AG10803 (cell line): ENCODE results near the gene SLC28A3.

Experiments
- DNase-seq: peaks from one replicate; pipeline ENCODE4 v3.0.0; 2010; ENCODE audit warnings: low read depth
- H3K4me3 ChIP-seq: 2 replicates; pipeline ENCODE4 v1.5.1; 2011; ENCODE audit warnings: mild to moderate bottlenecking, low read length, control low read depth
- TF ChIP-seq, protein P1 (sequence below): conservative IDR thresholded peaks from 2 replicates; pipeline ENCODE4 v1.5.1; 2011; ENCODE audit warnings: mild to moderate bottlenecking, low read length, control low read depth, inconsistent platforms

The SLC28A3 gene

DNA sequence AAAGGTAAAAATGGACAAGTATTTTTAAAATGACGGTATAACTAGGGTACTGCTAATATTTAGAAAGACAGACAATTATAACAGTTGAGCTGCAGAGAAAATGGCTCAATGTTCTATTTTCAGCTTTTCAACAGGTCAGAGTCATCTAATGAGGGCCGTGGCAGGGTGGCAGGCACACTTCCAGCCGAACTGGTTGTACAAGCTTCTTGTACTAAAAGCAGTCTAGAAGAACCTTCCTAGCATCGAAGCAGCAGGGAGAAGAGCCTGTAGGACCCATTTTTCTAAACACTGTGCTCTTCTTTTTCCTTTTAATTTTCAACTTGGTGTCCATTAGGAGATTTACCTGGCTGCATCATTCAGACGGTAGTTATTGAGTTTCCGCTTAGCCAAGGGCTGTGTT lies 85.6 kb downstream of the SLC28A3 start:
- H3K4me3 ChIP-seq: no peak overlapping the region
- TF ChIP-seq, protein P1, sequence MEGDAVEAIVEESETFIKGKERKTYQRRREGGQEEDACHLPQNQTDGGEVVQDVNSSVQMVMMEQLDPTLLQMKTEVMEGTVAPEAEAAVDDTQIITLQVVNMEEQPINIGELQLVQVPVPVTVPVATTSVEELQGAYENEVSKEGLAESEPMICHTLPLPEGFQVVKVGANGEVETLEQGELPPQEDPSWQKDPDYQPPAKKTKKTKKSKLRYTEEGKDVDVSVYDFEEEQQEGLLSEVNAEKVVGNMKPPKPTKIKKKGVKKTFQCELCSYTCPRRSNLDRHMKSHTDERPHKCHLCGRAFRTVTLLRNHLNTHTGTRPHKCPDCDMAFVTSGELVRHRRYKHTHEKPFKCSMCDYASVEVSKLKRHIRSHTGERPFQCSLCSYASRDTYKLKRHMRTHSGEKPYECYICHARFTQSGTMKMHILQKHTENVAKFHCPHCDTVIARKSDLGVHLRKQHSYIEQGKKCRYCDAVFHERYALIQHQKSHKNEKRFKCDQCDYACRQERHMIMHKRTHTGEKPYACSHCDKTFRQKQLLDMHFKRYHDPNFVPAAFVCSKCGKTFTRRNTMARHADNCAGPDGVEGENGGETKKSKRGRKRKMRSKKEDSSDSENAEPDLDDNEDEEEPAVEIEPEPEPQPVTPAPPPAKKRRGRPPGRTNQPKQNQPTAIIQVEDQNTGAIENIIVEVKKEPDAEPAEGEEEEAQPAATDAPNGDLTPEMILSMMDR: no peak
- no peak for DNase-seq

DNA sequence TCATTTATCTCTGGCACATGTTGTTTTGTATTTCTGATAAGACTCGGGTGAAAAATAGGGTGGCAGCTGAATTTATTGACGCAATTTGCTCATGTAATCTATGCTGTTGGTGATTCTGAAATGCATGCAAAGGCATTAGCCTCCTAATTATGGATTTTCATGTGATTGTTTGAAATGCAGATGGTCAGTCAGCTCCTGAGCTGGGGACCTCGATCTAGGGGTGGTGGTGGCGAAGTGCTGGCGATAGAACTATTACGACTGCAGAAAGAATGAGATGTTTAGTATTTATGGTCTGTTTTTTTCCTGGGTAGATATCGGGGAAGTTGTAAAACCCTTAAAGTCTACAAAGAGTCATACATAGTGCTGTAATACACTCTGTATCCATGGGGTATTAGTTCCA lies 88.6 kb downstream of the SLC28A3 start:
- H3K4me3 ChIP-seq: no peak overlapping the region
- no peak for DNase-seq
- TF ChIP-seq, protein P1: no peak

DNA sequence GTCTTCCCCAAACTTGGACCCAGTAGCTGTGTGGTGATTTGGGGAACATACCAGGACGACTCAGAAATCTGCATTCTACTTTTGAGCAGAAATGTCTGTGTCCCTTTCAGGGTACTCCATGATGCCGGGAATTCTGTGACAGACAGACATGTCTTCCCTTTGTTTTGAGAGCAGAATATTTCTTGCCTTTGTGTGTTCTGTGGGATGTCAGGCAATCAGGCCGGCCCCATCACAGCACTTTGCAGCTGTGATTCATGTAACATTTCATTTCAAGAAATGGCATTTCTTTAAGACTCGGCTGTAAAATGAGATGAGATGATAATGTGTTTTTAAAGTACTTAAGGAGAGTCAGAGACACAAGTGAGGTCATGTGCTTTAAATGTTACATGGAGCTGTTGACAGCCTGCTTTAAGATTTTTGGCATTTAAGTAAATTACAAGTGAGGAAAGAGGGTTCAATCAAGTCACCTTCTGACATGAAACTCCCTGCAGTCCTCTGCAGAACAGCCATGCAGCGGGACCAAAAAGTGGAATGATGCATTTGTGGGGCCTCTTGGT lies 98.7 kb downstream of the SLC28A3 start:
- TF ChIP-seq, protein P1: no peak
- H3K4me3 ChIP-seq: no peak overlapping the region
- no peak for DNase-seq

DNA sequence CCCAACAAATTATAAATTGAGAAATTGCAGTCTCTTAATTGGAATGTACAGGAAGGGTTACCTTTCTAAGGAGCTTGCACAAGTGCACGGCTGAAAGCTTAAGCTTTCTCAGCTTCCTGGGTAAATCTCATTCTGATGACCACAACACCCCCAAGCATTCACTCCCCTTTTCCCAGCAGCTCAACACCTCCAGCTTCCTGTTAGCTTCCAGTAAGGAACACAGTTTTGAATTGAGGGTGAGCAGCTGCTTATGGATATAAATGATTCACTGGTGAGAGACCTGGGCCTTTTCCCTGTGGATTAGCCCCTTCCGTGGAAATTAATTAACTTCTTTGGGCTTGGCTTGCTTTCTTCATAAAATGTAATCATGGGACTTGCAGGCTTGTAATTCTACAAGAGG lies 101.2 kb downstream of the SLC28A3 start:
- TF ChIP-seq, protein P1: no peak
- H3K4me3 ChIP-seq: no peak overlapping the region
- DNase-seq: peak; percentile 16

DNA sequence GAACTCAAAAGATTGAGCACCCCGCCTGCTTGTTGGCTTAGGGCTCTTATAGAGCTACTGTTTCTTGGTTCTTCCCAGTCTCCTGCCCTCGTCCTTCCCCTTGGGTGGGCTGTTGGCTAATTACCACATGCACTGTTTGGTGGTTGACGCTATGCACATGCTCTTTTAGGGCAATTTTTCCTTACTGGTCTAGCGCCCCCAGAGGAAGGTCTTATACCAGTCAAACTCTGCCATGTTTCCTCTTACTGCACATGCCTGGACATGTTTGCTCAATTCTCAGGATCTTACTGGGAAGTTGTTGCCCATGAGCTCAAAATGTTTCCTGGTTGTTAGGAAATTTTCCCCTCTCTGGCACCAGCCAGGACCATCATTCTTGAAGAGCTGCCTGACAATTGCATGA lies 101.9 kb downstream of the SLC28A3 start:
- no peak overlapping the region for H3K4me3 ChIP-seq
- DNase-seq: peak; percentile 10
- TF ChIP-seq, protein P1: peak; percentile 11

DNA sequence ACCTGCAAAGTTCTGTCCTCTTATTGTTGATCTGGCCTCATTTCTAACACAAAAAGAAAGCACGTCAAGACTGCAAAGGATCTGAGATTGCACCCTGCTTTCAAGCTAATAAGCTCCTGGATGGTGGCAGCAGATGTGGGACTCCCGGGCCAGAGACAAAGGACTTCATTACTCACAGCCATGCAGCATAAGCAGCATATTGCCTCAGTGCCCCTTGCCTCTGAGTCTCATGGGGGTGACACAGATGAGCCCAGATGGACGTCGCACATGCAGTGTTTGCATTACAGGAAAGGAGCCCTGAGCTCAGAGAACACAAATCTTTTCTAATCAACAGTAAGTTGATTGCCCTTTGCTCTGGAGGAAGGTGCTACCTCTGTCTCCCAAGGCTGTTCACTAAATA lies 105.0 kb downstream of the SLC28A3 start:
- H3K4me3 ChIP-seq: no peak overlapping the region
- no peak for DNase-seq
- TF ChIP-seq, protein P1: no peak

DNA sequence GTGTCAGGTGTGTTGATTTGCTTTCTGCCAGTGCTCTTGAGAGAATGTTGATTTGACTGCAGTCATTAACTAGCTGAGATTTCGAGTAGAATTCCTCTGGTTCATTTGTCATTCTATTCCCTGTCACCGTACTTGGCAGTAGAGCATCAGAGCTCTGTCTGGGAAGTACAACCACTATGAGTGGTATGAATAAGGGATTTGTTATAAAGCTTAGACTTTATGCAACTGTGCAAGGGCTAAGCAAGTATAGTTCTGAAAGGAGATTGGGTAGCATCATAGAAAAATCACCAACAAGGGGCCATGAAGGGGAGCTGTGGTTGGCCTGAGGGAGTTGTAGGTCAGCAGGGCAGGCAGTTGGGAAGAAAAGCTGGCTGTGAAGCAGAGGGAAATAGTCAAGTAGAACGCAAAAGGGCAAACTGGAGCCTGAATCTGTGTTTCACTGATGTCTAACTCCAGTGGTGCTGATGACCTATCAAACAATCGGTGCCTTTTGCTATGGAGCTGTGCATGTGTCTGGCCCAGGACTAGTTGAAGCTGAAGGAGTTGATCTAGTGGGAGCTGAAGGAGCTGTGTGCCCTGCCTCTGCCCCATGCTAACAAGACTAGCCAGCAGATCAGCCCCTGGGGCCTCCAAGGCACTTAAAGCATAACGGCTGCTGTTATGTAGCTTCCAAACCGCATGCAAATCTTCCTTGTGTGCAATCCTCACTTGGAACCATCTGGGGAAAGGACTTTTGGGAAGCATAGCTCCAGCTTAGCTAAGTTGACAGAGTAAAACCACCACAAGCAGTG lies 110.0 kb downstream of the SLC28A3 start:
- DNase-seq: peak; percentile 95
- no peak overlapping the region for H3K4me3 ChIP-seq
- TF ChIP-seq, protein P1: no peak
